GM23338 (cell line): Measurements from ENCODE around the gene AFAP1. TPM values are rescaled to one million over a fixed set of nuclear protein-coding genes. Genes with fewer than 3 reads are reported as not detected.

Experiments used
- ATAC-seq: fragments of 200-7000 bp; cut with Tn5 transposase; 3 replicates; pipeline ENCODE4 v1.9.1; 2020
- DNase-seq: peaks from one replicate; pipeline ENCODE4 v3.0.0-alpha.2; 2015; ENCODE audit warnings: low spot score
- H2AFZ ChIP-seq: fragments of 200-600 bp; sonication (generic); 2 replicates; pipeline ENCODE4 v1.8.0; 2016; ENCODE audit warnings: antibody characterized with exemption, mild to moderate bottlenecking, moderate library complexity
- H3F3A ChIP-seq: fragments of 200-600 bp; sonication (generic); replicated peaks from 2 replicates; pipeline ENCODE4 v1.8.0; 2017; ENCODE audit warnings: antibody characterized with exemption, mixed run types, low read depth
- H3K27ac ChIP-seq: fragments of 200-600 bp; sonication (generic); 2 replicates; pipeline ENCODE4 v1.6.1; 2016; ENCODE audit warnings: low read depth
- H3K27me3 ChIP-seq: fragments of 200-600 bp; sonication (generic); 2 replicates; pipeline ENCODE4 v1.8.0; 2016; ENCODE audit warnings: mild to moderate bottlenecking, mixed run types, moderate library complexity; ENCODE audit not compliant: insufficient read depth
- H3K36me3 ChIP-seq: fragments of 200-600 bp; sonication (generic); 2 replicates; pipeline ENCODE4 v1.8.0; 2016; ENCODE audit warnings: mild to moderate bottlenecking; ENCODE audit not compliant: insufficient read depth
- H3K4me1 ChIP-seq: fragments of 200-600 bp; sonication (generic); 2 replicates; pipeline ENCODE4 v1.8.0; 2016; ENCODE audit warnings: mild to moderate bottlenecking, moderate library complexity; ENCODE audit not compliant: insufficient read depth
- H3K4me2 ChIP-seq: fragments of 200-600 bp; sonication (generic); 2 replicates; pipeline ENCODE4 v1.7.1; 2017; ENCODE audit warnings: mixed run types
- H3K4me3 ChIP-seq: fragments of 200-600 bp; sonication (generic); 2 replicates; pipeline ENCODE4 v1.6.1; 2016; ENCODE audit warnings: mixed run types
- H3K79me2 ChIP-seq: fragments of 200-600 bp; sonication (generic); replicated peaks from 2 replicates; pipeline ENCODE4 v1.8.0; 2017; ENCODE audit warnings: mild to moderate bottlenecking; ENCODE audit not compliant: insufficient read depth
- H3K9me2 ChIP-seq: fragments of 200-600 bp; sonication (generic); 2 replicates; pipeline ENCODE4 v1.8.0; 2017; ENCODE audit not compliant: insufficient read depth
- H4K20me1 ChIP-seq: fragments of 200-600 bp; sonication (generic); replicated peaks from 2 replicates; pipeline ENCODE4 v1.8.0; 2017; ENCODE audit warnings: mild to moderate bottlenecking; ENCODE audit not compliant: insufficient read depth
- H3K27ac Mint-ChIP-seq: 2 replicates; pipeline ENCODE4 v1.8.0; 2020; ENCODE audit warnings: inconsistent platforms, mild to moderate bottlenecking, moderate library complexity, mixed read lengths
- H3K27me3 Mint-ChIP-seq: 3 replicates; pipeline ENCODE4 v1.8.0; 2022; ENCODE audit warnings: low read depth, mild to moderate bottlenecking, moderate library complexity, mixed read lengths, inconsistent platforms; ENCODE audit not compliant: insufficient read depth, poor library complexity
- H3K36me3 Mint-ChIP-seq: 3 replicates; pipeline ENCODE4 v1.8.0; 2021; ENCODE audit warnings: low read depth, mild to moderate bottlenecking, inconsistent platforms, moderate library complexity, mixed read lengths
- H3K4me1 Mint-ChIP-seq: 3 replicates; pipeline ENCODE4 v1.8.0; 2020; ENCODE audit warnings: mild to moderate bottlenecking, inconsistent platforms, mixed read lengths
- H3K4me3 Mint-ChIP-seq: 3 replicates; pipeline ENCODE4 v1.8.0; 2021; ENCODE audit warnings: moderate library complexity, mild to moderate bottlenecking, inconsistent platforms, mixed read lengths
- H3K9me3 Mint-ChIP-seq: 3 replicates; pipeline ENCODE4 v1.8.0; 2020; ENCODE audit warnings: moderate library complexity, mild to moderate bottlenecking, inconsistent platforms, mixed read lengths
- CREB1 ChIP-seq: fragments of 250-450 bp; sonication (Bioruptor Pico); IDR thresholded peaks from 2 replicates; pipeline ENCODE4 v1.5.0; 2020; ENCODE audit warnings: low read depth, mild to moderate bottlenecking, moderate library complexity
- ETS1 ChIP-seq: IDR thresholded peaks from 2 replicates; pipeline ENCODE4 v1.6.1; 2016; ENCODE audit warnings: antibody characterized with exemption
- EZH2 ChIP-seq: fragments of 200-600 bp; sonication (generic); IDR thresholded peaks from one replicate; pipeline ENCODE4 v1.8.0; 2017; ENCODE audit warnings: antibody characterized with exemption, mild to moderate bottlenecking, low read depth; ENCODE audit not compliant: unreplicated experiment
- EZH2phosphoT487 ChIP-seq: fragments of 200-600 bp; sonication (generic); IDR thresholded peaks from one replicate; pipeline ENCODE4 v1.8.1; 2018; ENCODE audit warnings: antibody characterized with exemption; ENCODE audit not compliant: unreplicated experiment
- JUNB ChIP-seq: IDR thresholded peaks from one replicate; pipeline ENCODE4 v1.6.1; 2016; ENCODE audit warnings: antibody characterized with exemption; ENCODE audit not compliant: unreplicated experiment
- NANOG ChIP-seq: IDR thresholded peaks from 2 replicates; pipeline ENCODE4 v1.6.1; 2016; ENCODE audit warnings: antibody characterized with exemption, borderline replicate concordance
- POLR2AphosphoS5 ChIP-seq: IDR thresholded peaks from 2 replicates; pipeline ENCODE4 v1.6.1; 2016; ENCODE audit warnings: antibody characterized with exemption, low read depth
- REST ChIP-seq: IDR thresholded peaks from one replicate; pipeline ENCODE4 v1.6.1; 2018; ENCODE audit warnings: antibody characterized with exemption; ENCODE audit not compliant: unreplicated experiment
- STAT1 ChIP-seq: IDR thresholded peaks from one replicate; pipeline ENCODE4 v1.6.1; 2016; ENCODE audit warnings: antibody characterized with exemption; ENCODE audit not compliant: unreplicated experiment
- ZNF114 ChIP-seq: fragments of 250-450 bp; sonication (Bioruptor Pico); IDR thresholded peaks from 2 replicates; pipeline ENCODE4 v1.5.0; 2020; ENCODE audit warnings: mild to moderate bottlenecking, moderate library complexity
- ZNF331 ChIP-seq: fragments of 250-450 bp; sonication (Bioruptor Pico); IDR thresholded peaks from 2 replicates; pipeline ENCODE4 v1.5.0; 2020; ENCODE audit warnings: low read depth, mild to moderate bottlenecking, moderate library complexity
- ZNF462 ChIP-seq: fragments of 250-450 bp; sonication (Bioruptor Pico); IDR thresholded peaks from 2 replicates; pipeline ENCODE4 v1.5.0; 2020; ENCODE audit warnings: mild to moderate bottlenecking, moderate library complexity
- polyA plus RNA-seq: library from polyadenylated mRNA; unstranded; fragments of >200 nt; fragmentation: Nextera tagmentation; extraction: Ambion mirVana; gene quantifications from 2 replicates; pipeline ENCODE4 v1.2.1, GENCODE V29; 2016
- total RNA-seq: library from RNA; depleted of rRNA; stranded (reverse); fragments of >200 nt; shearing (Covaris generic); gene quantifications from 2 replicates; pipeline ENCODE4 v1.2.3, GENCODE V29; 2014
- TF ChIP-seq, protein P1 (sequence below), 2 experiments: fragments of 200-600 bp in 1 of 2; sonication (generic) in 1 of 2; conservative IDR thresholded peaks; 2 replicates each; pipeline versions ENCODE4 v1.5.1 to v1.6.1; 2016 to 2017; ENCODE audit warnings: antibody characterized with exemption in 2 of 2, low read depth in 2 of 2, mild to moderate bottlenecking in 2 of 2, moderate library complexity in 1 of 2

Gene AFAP1
- total and polyA plus RNA-seq, 2 experiments from 2014 or later = 6.5 to 21.5 TPM

DNA sequence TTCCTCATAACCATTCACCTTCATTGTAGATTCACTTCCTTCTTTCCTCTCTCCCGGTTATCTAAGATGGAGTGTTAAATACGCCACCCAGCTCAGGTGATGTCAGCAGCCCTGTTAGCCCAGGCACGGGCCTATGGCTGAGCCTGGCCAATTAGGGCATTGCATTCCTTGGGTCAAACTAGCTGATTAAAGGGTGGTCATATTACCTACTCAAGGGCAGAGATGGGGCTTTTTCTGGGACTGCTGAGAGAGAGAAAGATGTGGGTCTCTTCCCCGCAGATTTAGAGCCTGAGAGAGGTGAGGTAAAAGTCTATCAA, 39.9 kb upstream of the AFAP1 start:
- Histone ChIP-seq H3K27ac (peak overlapping the region; percentile 86), H3K4me1 (peaks cover 22% of the 10 kb centered on the region), H3K36me3 (no peaks in the 10 kb centered on the region), H3K27me3 (no peaks in the 10 kb centered on the region), H4K20me1 (no peaks in the 10 kb centered on the region), H3K4me2 (peak overlapping the region; percentile 6; the same call in 1 of the 2 replicates), H3K9me2 (no peaks in the 10 kb centered on the region), H3K79me2 (no peaks in the 10 kb centered on the region), H3K4me3 (no peak overlapping the region), H2AFZ (peak overlapping the region; percentile 1; the same call in 1 of the 2 replicates), H3F3A (peaks cover 4% of the 10 kb centered on the region; the same call in 1 of the 2 replicates)
- peaks cover 7% of the 10 kb centered on the region; the same call in 2 of the 3 replicates for H3K9me3 Mint-ChIP-seq
- H3K27me3 Mint-ChIP-seq = peaks cover 12% of the 10 kb centered on the region
- H3K27ac Mint-ChIP-seq = peak overlapping the region; percentile 49; the same call in 1 of the 2 replicates
- no peak overlapping the region; the same call in 2 of the 3 replicates for H3K4me3 Mint-ChIP-seq
- DNase-seq = peak; percentile 51
- H3K36me3 Mint-ChIP-seq = peaks cover 5% of the 10 kb centered on the region
- peaks cover 27% of the 10 kb centered on the region for H3K4me1 Mint-ChIP-seq
- ATAC-seq = peak; percentile 52
- no peak for TF ChIP-seq REST
- no peak for TF ChIP-seq ETS1
- TF ChIP-seq CREB1 = no peak
- no peak for TF ChIP-seq JUNB
- no peak for TF ChIP-seq ZNF331 (CRISPR knock-in tag)
- TF ChIP-seq POLR2AphosphoS5 = no peak
- TF ChIP-seq NANOG = no peak
- no peak for TF ChIP-seq EZH2
- TF ChIP-seq, protein P1, sequence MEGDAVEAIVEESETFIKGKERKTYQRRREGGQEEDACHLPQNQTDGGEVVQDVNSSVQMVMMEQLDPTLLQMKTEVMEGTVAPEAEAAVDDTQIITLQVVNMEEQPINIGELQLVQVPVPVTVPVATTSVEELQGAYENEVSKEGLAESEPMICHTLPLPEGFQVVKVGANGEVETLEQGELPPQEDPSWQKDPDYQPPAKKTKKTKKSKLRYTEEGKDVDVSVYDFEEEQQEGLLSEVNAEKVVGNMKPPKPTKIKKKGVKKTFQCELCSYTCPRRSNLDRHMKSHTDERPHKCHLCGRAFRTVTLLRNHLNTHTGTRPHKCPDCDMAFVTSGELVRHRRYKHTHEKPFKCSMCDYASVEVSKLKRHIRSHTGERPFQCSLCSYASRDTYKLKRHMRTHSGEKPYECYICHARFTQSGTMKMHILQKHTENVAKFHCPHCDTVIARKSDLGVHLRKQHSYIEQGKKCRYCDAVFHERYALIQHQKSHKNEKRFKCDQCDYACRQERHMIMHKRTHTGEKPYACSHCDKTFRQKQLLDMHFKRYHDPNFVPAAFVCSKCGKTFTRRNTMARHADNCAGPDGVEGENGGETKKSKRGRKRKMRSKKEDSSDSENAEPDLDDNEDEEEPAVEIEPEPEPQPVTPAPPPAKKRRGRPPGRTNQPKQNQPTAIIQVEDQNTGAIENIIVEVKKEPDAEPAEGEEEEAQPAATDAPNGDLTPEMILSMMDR (conservative IDR thresholded peaks at IDR 0.05; ENCODE audit: low read depth in 2 of 2) = no peak
- no peak for TF ChIP-seq EZH2phosphoT487
- TF ChIP-seq ZNF462 (CRISPR knock-in tag) = no peak
- no peak for TF ChIP-seq ZNF114
- TF ChIP-seq STAT1 = no peak
